Esophagus squamous epithelium (tissue), 4 donors: Measurements from ENCODE around the gene ADAMTS9.

Experiments used
- POLR2A ChIP-seq, 4 donors: fragments of 450-650 bp; IDR thresholded peaks; one replicate each; pipeline ENCODE4 v1.6.1; 2017; ENCODE audit warnings: antibody characterized with exemption in 4 of 4, mild to moderate bottlenecking in 4 of 4, moderate library complexity in 3 of 4
- TF ChIP-seq, protein P1 (sequence below), 6 experiments: fragments of 450-650 bp in 4 of 6; fragments of 200-600 bp in 2 of 6; sonication (generic) in 2 of 6; IDR thresholded peaks; one replicate each; pipeline ENCODE4 v1.5.1; 2016 to 2019; ENCODE audit warnings: antibody characterized with exemption in 6 of 6, mild to moderate bottlenecking in 4 of 6, moderate library complexity in 4 of 6

- TF ChIP-seq, protein P1, sequence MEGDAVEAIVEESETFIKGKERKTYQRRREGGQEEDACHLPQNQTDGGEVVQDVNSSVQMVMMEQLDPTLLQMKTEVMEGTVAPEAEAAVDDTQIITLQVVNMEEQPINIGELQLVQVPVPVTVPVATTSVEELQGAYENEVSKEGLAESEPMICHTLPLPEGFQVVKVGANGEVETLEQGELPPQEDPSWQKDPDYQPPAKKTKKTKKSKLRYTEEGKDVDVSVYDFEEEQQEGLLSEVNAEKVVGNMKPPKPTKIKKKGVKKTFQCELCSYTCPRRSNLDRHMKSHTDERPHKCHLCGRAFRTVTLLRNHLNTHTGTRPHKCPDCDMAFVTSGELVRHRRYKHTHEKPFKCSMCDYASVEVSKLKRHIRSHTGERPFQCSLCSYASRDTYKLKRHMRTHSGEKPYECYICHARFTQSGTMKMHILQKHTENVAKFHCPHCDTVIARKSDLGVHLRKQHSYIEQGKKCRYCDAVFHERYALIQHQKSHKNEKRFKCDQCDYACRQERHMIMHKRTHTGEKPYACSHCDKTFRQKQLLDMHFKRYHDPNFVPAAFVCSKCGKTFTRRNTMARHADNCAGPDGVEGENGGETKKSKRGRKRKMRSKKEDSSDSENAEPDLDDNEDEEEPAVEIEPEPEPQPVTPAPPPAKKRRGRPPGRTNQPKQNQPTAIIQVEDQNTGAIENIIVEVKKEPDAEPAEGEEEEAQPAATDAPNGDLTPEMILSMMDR (IDR thresholded peaks at IDR 0.05): no peak
- TF ChIP-seq POLR2A (IDR thresholded peaks at IDR 0.05): no peak
These were observed 136.1 kb downstream of the ADAMTS9 start for GRCh38 chr3:64551697-64552096.
